Measurements from ENCODE around the gene NUCB1. TPM values are rescaled to one million over a fixed set of nuclear protein-coding genes. Genes with fewer than 3 reads are reported as not detected.

The NUCB1 gene
- total RNA-seq, 1 experiment from 2014 or later: 125 TPM

- H3K4ac ChIP-seq (ENCODE audit: low read depth, low read length): no peak overlapping the region
- H3K23ac ChIP-seq (ENCODE audit: insufficient read length, low read depth, low read length): no peak overlapping the region
- H4K8ac ChIP-seq (replicated peaks; ENCODE audit: insufficient read length, low read depth, low read length): no peak overlapping the region
- H3K27me3 Mint-ChIP-seq (ENCODE audit: low read depth): no peaks in the 10 kb centered on the region
- H3K79me2 ChIP-seq (ENCODE audit: insufficient read depth, low read length): no peaks in the 10 kb centered on the region
- H3K9ac ChIP-seq (ENCODE audit: extremely low read depth, insufficient read length, low read length): no peak overlapping the region
- no peak overlapping the region for H2BK15ac ChIP-seq (ENCODE audit: low read depth, low read length)
- H2BK5ac ChIP-seq (ENCODE audit: insufficient read length, low read length): no peak overlapping the region
- H3K4me1 ChIP-seq (ENCODE audit: insufficient read depth, low read length): no peaks in the 10 kb centered on the region
- no peak overlapping the region for H3K56ac ChIP-seq (ENCODE audit: insufficient read length, low read depth, low read length)
- H4K20me1 ChIP-seq (ENCODE audit: control insufficient read depth, insufficient read depth, insufficient read length): no peaks in the 10 kb centered on the region
- H3K4me3 Mint-ChIP-seq: no peak overlapping the region
- no peak overlapping the region for H3T11ph ChIP-seq (ENCODE audit: low read length)
- no peaks in the 10 kb centered on the region for H3K9me3 Mint-ChIP-seq
- H3K4me1 Mint-ChIP-seq: 0 out of 4 replicates have a peak, but pooled peaks cover 0 to 2% of the 10 kb centered on the region in 2 experiments
- no peak for TF ChIP-seq CTCF (conservative IDR thresholded peaks at IDR 0.05)
- H3K18ac ChIP-seq (ENCODE audit: insufficient read length, low read depth, low read length): no peak overlapping the region
- no peaks in the 10 kb centered on the region for H3K23me2 ChIP-seq (ENCODE audit: insufficient read length, low read depth, low read length, poor library complexity, severe bottlenecking)
- H3K27ac Mint-ChIP-seq: no peak overlapping the region
- no peak overlapping the region for H2AFZ ChIP-seq (ENCODE audit: low read length)
- 100% methylated on average over 2 of the region's 8 CpGs for WGBS (ENCODE audit: extremely low coverage, insufficient read length, low lambda C conversion rate)
- no peak for DNase-seq
- no peak overlapping the region for H4K5ac ChIP-seq (ENCODE audit: insufficient read length, low read depth, low read length)
- no peak overlapping the region for H3K27ac ChIP-seq (ENCODE audit: insufficient read length, low read depth, low read length)
- H2BK12ac ChIP-seq (ENCODE audit: insufficient read length, low read depth, low read length): no peak overlapping the region
- H4K91ac ChIP-seq (ENCODE audit: insufficient read length, low read depth, low read length): no peak overlapping the region
- H2BK120ac ChIP-seq (ENCODE audit: low read depth, low read length, poor library complexity, severe bottlenecking): no peak overlapping the region
- no peak overlapping the region for H2AK5ac ChIP-seq (ENCODE audit: insufficient read length, low read length)
- H2BK20ac ChIP-seq (ENCODE audit: low read depth, low read length, poor library complexity, severe bottlenecking): no peak overlapping the region
- H3K27me3 ChIP-seq (ENCODE audit: insufficient read depth, low read length): no peaks in the 10 kb centered on the region
- no peaks in the 10 kb centered on the region for H3K79me1 ChIP-seq (ENCODE audit: insufficient read depth, low read depth, low read length, poor library complexity, severe bottlenecking)
- H3K36me3 Mint-ChIP-seq (ENCODE audit: insufficient read depth in 1 of 3, low read depth in 3 of 3): peaks cover 31 to 59% (median 56%) of the 10 kb centered on the region in 3 experiments
- no peak overlapping the region for H3K4me2 ChIP-seq (ENCODE audit: insufficient read depth, insufficient read length, low read length)
- no peak overlapping the region for H3K14ac ChIP-seq (ENCODE audit: insufficient read depth, low read length)
- no peaks in the 10 kb centered on the region for H3K9me3 ChIP-seq (ENCODE audit: control insufficient read depth, low read depth, low read length)
Measured at GRCh38 chr19:48915757-48916156, 15.6 kb downstream of the NUCB1 start.

All from H9 (cell line).